Tibial nerve (tissue), 4 donors: ENCODE measurements around the gene HTRA1.

Experiments used
- CTCF ChIP-seq, 5 experiments: fragments of 200-600 bp in 3 of 5; fragments of 450-650 bp in 2 of 5; sonication (generic) in 3 of 5; IDR thresholded peaks; one replicate each; pipeline ENCODE4 v1.5.1; 2016 to 2019; ENCODE audit warnings: antibody characterized with exemption in 5 of 5, mild to moderate bottlenecking in 3 of 5, moderate library complexity in 2 of 5
- EP300 ChIP-seq, 2 donors: sonication (generic); formaldehyde crosslinking; IDR thresholded peaks; one replicate each; pipeline ENCODE4 v1.6.1; 2017; ENCODE audit warnings: antibody characterized with exemption in 2 of 2, mild to moderate bottlenecking in 1 of 2
- POLR2A ChIP-seq, 2 donors: fragments of 450-650 bp; IDR thresholded peaks; one replicate each; pipeline ENCODE4 v1.6.1; 2017; ENCODE audit warnings: antibody characterized with exemption in 2 of 2, mild to moderate bottlenecking in 2 of 2, moderate library complexity in 2 of 2

DNA sequence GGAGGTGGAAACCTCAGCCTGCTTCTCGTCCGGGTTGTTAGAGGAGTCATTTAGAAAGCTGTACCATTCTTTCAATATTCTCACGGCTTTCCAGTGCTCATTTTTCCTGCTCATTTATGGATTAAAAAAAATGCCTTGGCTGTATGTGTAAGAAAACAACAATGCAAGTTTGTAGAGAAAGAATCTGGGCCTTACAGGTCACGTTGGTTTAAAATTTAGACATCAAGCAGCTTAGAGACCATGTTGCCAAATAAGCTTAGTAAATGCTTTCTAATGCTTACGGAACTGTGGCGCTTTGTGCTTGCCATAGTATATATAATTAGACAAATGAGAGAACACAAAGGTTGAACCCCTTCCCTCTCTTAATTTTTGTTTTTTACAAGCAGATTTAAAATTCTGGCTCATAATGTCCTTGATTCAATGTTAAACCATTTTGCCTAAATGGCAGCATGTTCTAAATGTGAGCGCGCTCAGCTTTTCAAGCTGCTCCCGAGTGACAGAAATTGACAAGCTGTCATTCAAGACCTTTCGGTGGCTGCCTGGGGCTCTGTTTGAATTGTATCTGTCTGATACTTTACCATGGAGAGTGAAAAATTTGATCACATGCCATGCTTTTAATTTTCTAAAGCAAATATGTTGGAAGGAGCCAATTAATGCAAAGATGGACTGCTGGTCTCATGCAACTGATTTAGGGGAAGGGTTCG lies 5.8 kb upstream of the HTRA1 start:
- TF ChIP-seq CTCF (IDR thresholded peaks at IDR 0.05) (no peak), POLR2A (IDR thresholded peaks at IDR 0.05) (no peak), EP300 (IDR thresholded peaks at IDR 0.05) (no peak)
